HG03045 (cell line): ENCODE data around the gene KRT6C.

Experiments
- ATAC-seq: cut with Tn5 transposase; IDR thresholded peaks from one replicate; pipeline ENCODE4 v1.9.1; 2021; ENCODE audit warnings: mild to moderate bottlenecking, moderate library complexity; ENCODE audit not compliant: unreplicated experiment

Gene KRT6C

DNA sequence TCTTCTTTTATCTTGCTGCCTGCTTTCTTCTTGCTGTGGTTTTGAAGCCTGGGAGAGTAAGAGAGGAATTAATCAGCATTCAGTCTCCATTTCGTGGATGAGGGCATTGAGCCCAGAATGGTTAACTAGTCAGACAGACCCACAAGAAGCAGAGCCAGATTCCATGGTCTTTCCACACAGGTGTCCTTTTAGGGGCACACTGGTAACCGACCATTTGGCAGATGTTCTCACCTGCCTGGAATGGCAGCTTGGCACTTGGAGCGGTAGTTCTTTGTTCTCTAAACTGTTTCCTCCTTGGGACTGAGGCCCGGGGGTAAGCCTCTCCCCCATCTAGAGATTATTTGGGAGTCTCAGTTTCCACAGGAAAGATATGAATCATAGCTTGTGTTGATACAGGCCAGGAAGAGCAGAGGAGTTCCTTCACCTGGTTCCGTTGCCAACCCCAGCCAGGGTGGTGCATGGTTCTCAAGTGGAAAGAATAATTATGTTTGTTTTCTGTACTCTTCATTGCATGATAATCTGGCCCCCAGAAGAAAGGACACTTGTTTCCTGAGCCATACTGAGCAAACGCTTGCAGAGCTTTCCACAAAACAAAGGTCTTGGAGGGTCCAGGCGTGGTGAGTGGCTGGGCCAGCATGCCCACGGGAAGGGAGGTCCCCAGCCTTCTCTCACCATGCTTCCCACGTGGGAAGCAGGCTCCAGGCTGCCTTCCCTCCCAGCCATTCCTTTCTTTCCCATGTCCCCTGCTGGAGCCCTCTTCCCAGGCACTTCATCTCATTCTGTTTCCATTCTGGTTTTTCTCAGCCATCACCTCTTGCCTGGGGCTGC, 37.4 kb downstream of the KRT6C start:
- ATAC-seq, result no peak

DNA sequence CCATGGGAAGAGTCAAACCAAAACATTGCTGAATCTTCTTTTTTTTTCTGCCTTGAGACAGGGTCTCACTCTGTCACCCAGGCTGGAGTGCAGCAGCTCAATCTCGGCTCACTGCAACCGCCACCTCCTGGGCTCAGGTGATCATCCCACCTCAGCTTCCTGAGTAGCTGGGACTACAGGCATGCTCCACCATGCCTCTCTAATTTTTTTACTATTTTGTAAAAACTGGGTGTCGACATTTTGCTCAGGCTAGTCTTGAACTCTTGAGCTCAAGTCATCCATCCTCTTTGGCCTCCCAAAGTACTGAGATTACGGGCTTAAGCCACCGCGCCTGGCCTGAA, 38.0 kb downstream of the KRT6C start:
- ATAC-seq, result no peak

DNA sequence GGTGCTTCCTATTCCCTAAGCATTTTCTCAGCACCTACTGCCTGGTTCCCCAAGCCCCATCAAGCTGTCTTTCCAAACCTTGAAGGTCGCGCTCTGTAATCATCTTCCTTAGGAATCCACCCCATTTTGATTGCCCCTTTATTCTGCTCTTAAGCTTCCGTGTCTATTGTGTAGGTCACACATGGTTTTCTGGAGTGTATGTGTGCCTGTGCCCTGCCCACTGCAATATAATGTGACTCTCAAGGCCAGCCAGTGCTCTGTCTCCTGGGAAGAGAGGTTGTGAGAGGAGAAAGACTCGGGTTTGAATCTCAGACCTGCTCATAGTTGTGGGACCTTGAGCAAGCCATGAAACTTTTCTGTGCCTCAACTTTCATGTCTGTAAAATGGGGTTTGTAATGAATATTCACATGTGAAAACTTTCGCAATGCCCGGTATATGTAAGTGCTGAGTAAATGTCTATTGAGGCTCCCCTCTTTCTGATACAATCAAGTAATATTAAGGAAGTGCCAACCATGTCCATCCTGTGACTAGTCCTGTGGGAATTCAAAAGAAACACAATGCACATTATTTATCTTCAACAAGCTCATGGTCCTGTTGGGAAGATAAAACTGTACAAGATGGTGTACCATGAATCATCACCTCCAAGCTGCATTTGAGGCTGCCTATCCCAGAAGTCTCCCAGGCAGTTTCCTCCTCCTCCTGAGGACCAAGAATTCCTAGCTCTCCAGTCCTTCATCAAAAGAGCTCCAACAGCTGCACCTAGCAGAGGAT, 38.7 kb downstream of the KRT6C start:
- no peak for ATAC-seq

DNA sequence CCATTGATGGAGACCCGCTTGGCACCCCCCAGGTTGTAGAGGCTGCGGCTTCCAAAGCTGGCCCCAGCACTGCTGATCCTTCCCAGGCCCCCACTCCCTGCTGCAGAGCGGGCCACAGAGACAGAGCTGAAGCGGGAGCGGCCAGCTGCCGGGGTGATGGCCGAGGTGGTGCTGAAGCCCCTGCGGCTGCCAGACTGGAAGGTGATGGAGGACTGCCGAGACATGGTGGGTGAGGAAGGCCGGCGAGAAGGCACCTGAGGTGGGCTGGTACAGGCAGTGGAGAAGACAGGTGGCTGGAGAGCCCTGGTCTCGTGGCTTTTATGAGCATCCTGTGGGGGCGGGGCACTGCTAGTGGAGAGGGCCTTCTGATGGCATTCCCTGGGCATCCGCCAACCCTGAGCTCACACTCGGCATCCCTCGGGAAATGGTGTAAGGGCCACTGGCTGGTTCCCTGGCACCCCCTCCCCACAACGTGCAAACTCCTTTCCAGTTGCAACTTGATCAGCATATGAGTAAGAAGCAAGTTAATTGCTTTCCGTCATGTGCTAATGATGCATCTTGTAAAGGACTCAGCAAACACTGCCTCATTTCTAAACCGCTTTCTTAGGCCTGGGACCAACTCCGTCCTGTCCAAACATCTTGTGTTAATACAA, 39.4 kb downstream of the KRT6C start, which contains the start of gene KRT75:
TSS of gene KRT75 (minus strand) at position 291 of the 653 bp plus-strand sequence. CDS start at position 224, 67 bp downstream.
- ATAC-seq, result no peak

DNA sequence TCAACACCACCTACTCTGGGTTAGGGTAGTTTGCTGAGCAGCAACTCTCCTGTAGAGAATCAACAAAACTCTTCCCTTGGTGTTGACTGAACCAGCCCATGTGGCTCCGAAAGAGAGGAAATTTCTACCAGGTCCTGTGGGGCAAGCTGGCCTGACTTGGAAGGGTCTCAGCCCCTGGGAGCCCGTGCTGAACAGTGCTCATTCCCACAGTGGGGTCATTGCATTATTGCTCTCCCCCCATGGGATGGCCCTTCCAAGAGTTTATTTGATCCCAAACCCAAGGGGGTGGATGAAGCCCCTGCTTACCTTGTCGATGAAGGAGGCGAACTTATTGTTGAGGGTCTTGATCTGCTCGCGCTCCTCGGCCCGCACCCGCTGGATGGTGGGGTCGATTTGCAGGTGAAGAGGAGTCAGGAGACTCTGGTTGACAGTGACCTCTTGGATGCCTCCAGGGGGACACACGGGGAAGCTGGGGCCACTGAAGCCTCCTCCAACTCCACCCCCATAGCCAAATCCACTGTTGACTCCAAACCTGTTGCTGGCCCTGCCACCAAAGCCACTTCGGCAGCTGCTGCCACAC, 40.0 kb downstream of the KRT6C start:
- ATAC-seq, result no peak

DNA sequence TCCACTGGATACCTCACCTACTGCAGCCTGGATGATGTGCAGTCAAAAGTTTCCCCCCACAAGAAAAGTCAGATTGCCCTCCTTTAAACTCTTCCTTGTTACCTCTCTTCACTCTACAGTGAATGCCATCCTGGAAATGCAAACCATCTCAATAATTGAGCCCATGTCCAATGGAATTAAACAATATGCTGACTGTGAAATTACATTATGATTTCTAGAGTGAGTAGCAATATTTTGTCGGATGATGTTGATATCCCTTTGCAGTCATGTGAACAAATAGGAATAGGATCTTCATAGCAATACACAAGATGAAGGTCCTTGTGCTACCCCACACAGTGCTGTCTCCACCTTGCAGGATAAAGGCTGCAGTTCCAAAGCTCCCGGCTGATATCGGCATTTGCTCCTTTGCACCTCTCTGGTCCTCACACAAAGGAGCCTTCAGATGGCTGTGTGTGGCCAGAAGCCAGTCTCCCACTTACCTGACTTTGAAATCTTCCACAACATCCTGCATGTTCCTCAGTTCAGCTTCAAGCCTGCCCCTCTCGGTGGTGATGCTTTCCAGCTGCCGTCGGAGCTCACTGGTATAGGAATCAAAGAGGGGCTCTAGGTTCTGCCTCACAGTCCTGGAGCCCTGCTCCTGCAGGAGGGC, 40.9 kb downstream of the KRT6C start:
- ATAC-seq, result no peak

DNA sequence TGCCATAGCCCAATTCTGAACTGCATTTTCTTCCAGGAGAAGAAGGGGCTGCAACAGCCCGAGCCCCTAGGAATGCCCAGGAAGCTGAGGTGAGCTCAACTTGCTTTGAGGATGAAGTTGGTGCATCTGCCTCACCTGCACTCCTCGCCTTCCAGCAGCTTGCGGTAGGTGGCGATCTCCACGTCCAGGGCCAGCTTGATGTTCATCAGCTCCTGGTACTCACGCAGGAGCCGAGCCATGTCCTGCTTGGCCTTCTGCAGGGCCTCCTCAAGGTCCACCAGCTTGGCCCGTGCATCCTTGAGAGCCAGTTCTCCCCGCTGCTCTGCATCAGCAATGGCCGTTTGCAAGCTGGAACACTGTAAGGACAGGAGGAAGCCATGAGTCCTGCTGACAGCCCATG, 45.5 kb downstream of the KRT6C start:
- no peak for ATAC-seq

DNA sequence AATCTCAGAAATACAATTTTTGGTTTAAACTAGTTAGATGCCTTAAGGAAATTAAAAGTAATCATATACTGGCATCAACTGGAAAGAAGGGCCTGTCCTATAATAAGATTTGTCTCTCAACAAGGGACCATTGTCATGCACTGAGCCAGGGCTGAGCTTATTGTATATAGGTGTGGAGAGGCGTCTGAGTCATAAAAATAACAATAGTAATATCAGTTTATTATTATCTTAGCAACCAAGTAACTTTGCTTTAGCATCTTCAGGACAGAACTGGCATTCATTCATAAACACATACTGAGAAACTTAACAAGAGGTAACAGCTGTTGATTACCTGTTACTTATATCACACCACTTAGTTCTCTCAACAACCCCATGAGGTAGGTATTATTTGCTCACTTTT, 46.5 kb downstream of the KRT6C start:
- ATAC-seq, result no peak

DNA sequence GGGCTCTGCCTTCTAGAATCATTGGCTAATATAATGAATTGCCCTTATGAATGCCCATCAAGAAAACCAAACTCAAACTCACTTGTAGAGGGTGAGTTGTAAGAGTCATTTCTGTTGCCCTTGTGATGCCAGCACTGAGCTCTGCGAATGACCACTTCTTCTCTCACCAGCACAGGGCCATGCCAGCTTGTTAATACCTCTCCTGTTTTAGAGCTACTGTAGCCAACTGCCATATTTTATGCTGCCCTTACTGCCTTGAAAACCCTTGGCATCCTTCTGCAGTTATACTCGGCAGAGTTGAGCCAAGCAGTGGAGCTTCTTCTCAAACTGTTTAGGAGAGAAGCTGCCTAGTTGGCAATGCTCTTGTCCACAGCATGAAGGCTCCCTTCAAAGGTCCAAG, 47.6 kb downstream of the KRT6C start:
- no peak for ATAC-seq

DNA sequence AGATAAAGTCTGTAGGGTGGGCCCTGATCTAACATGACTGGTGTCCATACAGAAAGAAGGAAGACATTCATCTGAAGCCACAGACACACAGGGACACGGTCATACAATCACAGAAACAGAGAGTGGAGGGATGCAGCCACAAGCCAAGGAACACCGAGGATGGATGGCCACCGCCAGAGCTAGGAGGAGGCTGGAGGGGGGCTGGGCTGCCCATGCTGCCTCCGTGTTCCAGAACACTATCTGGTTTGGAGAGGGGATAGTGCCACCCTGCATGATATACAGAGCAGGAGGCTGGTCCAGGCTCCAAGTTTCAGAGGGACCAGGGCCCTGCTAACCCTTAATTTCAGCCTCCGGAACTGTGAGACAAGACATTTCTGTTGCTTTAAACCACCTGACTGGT, 48.1 kb downstream of the KRT6C start:
- ATAC-seq, result no peak

DNA sequence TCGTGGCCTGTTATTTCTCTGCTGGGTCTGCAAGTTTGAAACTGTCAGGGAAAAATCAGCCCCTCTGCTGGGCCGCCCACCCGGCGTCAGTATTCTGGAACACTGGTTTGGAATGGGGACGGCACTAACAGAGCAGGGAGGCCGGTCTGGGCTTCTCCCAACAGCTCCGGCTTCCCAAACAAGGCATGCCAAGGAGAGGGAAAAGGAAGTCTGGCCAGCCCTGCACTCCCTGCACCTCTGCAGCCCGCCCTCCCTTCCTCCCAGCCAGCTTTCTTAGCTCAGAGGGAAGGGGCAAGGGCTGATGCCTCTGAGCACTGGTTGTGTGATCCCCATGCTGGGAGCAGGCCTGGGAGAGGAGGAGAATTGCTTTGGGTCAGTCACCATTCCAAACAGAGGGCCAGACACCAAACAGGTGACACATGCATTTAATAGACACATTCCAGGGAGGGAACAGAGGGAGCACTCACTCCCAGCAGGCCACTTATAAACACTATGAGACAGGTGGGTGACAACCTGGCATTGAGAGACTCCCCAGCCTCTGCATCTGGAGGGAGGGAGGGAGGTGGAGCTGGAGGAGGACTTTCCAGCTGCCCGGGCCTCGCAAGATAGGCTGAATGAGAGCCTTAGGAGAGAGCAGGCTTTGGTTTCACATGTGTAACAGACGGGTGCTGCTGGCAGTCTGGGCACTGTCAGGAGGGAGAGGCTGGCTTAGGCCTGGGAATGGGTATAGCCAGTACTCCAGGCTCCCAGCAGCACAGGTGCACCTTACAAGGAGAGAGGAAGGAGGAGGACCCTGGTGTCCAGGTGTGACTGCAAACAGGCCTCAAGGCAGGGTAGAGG, 49.7 kb downstream of the KRT6C start:
- ATAC-seq, result no peak

DNA sequence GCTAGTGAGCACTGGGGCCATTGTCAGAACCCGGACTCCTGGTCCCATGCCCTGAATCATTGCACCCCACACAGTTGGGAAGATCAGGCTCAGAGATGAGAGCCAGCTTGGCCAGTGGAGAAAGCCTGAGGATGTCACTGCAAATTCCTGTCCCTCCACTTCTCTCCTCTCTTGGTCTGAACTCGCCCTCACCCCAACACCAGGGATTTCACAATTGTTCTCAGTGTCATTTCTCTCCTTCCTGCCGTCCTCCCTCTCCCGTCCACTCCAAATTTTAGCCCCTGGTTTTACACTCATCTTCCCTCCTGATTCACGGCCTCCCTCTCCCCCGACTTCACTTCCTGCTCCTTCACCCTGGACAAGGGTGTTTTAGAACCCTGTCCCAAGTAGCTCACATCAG, 50.6 kb downstream of the KRT6C start:
- ATAC-seq, result no peak

DNA sequence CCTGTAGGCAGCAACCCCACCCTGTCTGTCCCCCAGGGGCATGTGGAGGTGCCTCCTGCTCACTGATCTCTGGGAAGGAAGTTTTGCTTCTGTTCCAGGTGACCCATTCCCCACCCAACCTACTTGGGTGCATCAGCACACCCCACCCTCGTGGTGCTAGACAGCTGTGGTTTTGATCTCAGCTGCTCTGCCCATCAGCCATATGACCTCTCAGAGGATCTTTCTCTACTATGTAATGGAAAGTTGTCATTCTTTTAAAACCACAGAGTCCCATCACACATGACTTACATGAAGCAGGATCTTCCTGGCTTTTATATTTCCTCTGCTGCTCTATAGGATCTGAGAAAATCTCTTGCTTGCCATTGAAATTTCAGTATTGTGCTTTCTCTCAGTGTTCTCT, 53.9 kb downstream of the KRT6C start:
- no peak for ATAC-seq

DNA sequence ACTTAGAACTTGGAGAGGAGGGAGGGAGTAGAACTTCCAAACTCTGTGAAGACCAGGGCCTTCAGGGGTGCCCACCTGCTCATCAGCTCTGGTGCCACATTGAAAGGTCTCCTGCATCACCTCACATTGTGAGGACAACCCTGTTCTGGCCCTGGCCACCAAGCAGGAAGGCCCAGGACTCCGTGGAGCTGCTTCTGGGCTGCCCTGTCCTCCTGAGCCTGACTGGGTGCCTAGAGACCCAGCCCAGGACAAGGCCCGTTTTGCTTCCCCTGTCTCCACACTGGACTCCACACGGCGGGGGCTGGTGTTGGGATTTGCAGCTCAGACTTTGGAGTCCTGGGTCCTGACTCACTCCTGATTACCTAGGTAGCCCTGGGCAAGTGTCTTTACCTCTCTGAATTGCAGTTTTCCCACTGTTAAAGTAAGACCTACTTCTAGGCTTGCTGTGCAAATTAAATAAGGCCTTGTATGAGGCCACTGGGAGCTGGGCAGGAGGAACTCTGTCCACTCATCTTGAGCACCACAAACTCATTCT, 55.0 kb downstream of the KRT6C start:
- no peak for ATAC-seq
